Measurements from ENCODE around the gene TMEM256.
A peak's percentile ranks its signal among the peaks of the same experiment; 100 is the strongest.

The TMEM256 gene

GRCh38 chr17:7435676-7436555 lies 32.0 kb upstream of the TMEM256 start:
- intact Hi-C loops (cut with DNase I): loop anchor here (2.0 to 10.0 kb wide), 3 partner anchors 41 to 125 kb away; partner anchors contain the start of genes KCTD11, SENP3, TMEM95 and ZBTB4
- peak in 1 of 42 donors; percentile 12 for DNase-seq

- intact Hi-C loops (cut with DNase I): loop anchor here (10.0 kb wide), 1 partner anchor 77 kb away; the partner anchor contains the start of genes KCTD11 and TMEM95
- no peak for DNase-seq
These were observed 28.4 kb upstream of the TMEM256 start for GRCh38 chr17:7432296-7432695.

- intact Hi-C loops (cut with DNase I): loop anchor here (10.0 kb wide), 1 partner anchor 76 kb away; the partner anchor contains the start of genes KCTD11 and TMEM95
- DNase-seq: no peak
These were observed 27.3 kb upstream of the TMEM256 start for GRCh38 chr17:7431231-7431630.

DNA sequence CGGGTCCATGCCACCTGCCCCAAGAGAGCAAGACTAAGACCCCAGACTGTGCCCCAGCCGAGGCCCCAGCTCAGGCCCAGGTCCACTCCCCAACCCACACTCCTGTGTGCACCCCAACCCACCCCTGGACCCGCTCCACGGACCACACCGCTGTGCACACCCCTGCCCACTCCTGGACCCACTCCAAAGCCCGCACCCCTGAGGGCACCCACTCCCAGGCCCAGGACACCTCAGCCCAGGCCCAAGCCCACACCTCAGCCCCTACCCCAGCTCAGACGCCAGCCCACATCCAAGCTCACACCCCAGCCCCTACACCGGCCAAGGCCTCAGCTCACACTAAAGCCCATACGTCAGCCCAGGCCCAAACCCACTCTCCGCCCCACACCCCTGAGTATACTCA lies 25.8 kb upstream of the TMEM256 start:
- intact Hi-C loops (cut with DNase I): loop anchor here (10.0 kb wide), 1 partner anchor 75 kb away; the partner anchor contains the start of genes KCTD11 and TMEM95
- DNase-seq: no peak

- no peak for DNase-seq
- intact Hi-C loops (cut with DNase I): no loop called here
These were observed 24.7 kb upstream of the TMEM256 start, which contains the start of gene SPEM3 for GRCh38 chr17:7428557-7428956. SPEM3 (plus strand) TSS chr17:7428857; CDS start chr17:7428903, 46 bp downstream.

DNA sequence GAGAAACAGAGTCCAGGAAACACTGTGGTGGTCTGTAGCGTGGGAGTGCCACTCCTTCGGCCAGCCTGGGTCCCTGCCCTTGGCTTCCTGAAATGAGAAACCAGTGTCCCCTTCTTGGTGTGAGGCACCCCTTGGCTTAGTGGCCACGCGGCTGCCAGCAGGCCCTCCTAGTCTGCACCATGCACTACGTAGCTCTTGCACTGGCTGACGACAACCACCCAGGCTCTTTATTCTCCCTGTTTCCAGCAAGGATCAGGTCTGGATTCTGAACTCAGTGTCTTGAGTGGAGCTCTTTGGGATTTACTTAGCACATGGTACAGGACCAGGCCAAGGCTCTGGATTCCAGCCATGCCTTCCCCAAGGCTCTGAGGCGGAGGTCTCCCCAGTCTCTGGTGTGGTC lies 23.7 kb upstream of the TMEM256 start:
- intact Hi-C loops (cut with DNase I): no loop called here
- no peak for DNase-seq

- intact Hi-C loops (cut with DNase I): no loop called here
- DNase-seq: no peak
These were observed 23.1 kb upstream of the TMEM256 start for GRCh38 chr17:7426896-7427489.

GRCh38 chr17:7426203-7426863 lies 22.4 kb upstream of the TMEM256 start:
- intact Hi-C loops (cut with DNase I): no loop called here
- no peak for DNase-seq

- no peak for DNase-seq
- intact Hi-C loops (cut with DNase I): no loop called here
These were observed 21.9 kb upstream of the TMEM256 start for GRCh38 chr17:7425756-7426155.

DNA sequence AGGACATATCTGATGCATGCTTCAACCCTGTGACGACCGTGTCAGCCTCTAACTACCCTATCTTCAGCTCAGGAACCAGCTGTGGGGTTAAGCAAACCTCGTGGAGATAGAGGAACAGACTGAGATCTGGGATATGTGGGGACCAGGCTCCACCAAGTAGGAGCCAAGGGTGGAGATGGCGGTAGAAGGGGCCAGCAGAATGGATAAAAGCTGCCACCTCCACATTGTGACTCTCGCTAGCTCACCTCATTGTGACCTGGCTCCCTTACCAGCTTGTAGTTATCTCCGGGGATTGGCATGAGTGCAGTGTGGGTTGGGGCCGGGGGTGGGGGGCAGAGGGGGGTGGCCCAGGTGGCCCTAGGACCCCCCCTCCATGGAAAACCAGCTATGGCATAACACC lies 21.4 kb upstream of the TMEM256 start, which contains the start of gene SPEM2:
Gene SPEM2, plus strand, starts transcription at position 301 of the 400 bp plus-strand sequence. Its CDS starts 73 bp downstream, at position 374.
- DNase-seq: no peak
- intact Hi-C loops (cut with DNase I): no loop called here

DNA sequence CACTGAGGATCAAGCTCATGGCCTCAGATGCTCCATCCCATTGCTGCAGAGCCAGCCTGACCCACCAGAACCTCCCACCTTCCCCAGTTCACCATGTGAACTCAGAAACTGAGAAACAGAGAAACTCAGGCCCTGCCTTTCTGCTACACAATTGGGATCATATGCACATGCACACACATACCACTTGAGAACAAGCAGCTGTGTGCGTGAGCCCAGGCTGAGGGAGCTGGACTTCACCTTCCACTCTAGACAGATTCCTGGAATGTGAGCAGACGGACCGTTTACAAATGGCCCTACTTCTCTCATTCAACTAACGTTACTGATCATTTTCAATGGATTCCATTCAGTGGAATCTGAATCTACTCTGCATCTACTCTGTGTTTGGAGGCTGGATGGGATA lies 19.8 kb upstream of the TMEM256 start:
- intact Hi-C loops (cut with DNase I): no loop called here

GRCh38 chr17:7421186-7421585 lies 17.3 kb upstream of the TMEM256 start:
- no peak for DNase-seq
- intact Hi-C loops (cut with DNase I): no loop called here

More for the DNA sequence above, 19.8 kb upstream of the TMEM256 start:
- DNase-seq: no peak

DNA sequence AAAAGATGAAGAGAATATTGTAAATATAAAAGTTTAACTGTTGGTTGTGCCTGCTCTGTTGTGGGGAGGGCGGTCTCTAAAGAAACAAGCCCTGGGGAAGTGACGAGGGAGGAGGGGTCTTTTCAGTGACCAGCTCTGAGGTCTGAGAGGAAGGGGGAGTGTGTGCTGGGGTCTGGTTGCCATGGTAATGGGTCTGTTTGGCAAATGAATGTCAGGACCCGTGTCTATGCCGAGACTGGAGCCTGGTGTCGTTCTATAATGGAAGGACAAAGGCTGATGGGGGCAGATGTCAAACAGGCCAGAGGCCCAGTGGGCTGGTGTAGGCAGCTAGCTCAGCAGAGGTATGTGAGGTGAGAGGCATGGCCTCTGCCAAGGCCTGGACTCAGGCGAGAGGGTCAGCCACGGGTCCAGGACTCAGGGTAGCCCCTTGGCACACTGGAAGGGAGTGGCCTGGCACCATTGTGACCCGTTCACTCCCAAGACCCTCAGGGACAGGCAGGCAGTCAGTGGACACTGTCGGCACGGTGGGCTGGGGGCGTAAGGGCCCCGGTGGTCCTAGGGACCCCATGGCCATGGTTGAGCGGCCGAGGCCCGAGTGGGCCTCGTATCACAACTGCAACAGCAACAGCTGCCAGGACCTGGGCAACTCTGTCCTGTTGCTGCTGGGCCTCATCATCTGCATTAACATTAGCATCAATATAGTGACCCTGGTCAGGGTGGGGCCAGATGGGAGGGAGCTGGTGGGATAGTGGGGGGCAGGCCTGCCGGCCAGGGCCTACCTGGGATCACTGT lies 16.1 kb upstream of the TMEM256 start, which contains the start of gene SPEM1:
Gene SPEM1, plus strand, starts transcription at position 506 of the 792 bp plus-strand sequence. Its CDS starts 61 bp downstream, at position 567.
- intact Hi-C loops (cut with DNase I): no loop called here
- no peak for DNase-seq

- no peak for DNase-seq
- intact Hi-C loops (cut with DNase I): no loop called here
These were observed 14.7 kb upstream of the TMEM256 start for GRCh38 chr17:7418472-7419152.

DNA sequence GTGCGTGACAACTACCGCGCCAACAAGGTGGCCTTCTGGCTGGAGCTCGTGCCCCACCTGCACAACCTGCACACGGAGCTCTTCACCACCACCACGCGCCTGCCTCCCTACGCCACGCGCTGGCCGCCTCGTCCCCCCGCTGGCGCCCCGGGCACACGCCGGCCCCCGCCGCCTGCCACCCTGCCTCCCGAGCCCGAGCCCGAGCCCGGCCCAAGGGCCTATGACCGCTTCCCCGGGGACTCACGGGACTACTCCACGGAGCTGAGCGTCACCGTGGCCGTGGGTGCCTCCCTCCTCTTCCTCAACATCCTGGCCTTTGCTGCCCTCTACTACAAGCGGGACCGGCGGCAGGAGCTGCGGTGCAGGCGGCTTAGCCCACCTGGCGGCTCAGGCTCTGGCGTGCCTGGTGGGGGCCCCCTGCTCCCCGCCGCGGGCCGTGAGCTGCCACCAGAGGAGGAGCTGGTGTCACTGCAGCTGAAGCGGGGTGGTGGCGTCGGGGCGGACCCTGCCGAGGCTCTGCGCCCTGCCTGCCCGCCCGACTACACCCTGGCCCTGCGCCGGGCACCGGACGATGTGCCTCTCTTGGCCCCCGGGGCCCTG lies 13.3 kb upstream of the TMEM256 start:
- no peak for DNase-seq

DNA sequence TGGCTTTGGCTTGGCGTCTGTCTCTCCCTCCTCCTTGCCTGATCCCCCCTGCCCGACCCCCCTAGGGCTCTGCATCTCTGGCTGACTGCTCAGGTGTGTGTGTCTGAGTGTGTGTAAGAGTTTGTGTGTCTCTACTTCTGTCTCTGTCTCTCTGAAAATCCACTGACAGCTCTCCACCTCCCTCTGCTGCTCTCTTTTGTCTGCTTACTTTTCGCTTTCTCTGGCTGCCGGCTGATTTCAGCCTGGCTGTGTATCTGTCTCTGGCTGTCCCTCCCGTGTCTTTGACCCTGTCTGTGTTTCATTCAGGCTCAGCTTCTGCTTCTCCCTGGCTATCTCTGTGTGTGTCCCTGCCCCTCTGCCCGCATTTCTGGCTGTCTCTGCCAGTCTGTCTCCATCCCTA lies 12.4 kb upstream of the TMEM256 start:
- peak in 2 of 42 donors; percentile 42 to 54 for DNase-seq
- intact Hi-C loops (cut with DNase I): no loop called here

More for the DNA sequence above, 13.3 kb upstream of the TMEM256 start:
- intact Hi-C loops (cut with DNase I): no loop called here

GRCh38 chr17:7415784-7416183 lies 11.9 kb upstream of the TMEM256 start:
- no peak for DNase-seq
- intact Hi-C loops (cut with DNase I): no loop called here

DNA sequence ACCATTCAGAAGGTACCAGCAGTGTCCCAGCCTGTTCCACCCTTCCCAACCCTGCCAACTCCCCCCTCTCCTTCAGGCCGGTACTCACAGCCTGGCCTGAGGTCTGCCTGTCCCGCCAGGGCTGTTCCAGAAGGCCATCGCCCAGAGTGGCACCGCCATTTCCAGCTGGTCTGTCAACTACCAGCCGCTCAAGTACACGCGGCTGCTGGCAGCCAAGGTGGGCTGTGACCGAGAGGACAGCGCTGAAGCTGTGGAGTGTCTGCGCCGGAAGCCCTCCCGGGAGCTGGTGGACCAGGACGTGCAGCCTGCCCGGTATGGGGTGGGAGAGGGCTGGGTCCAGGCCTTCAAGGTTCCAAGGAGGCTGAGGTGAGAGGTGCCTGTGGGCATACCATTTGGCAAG lies 10.9 kb upstream of the TMEM256 start:
- intact Hi-C loops (cut with DNase I): no loop called here
- no peak for DNase-seq

Measured in head of caudate nucleus (tissue), 42 donors.